Keratinocyte (primary cell): ENCODE results near the gene AHNAK.

Source experiments
- CTCF ChIP-seq, 3 experiments: IDR thresholded peaks in 1 of 3; conservative IDR thresholded peaks in 1 of 3; optimal IDR thresholded peaks in 1 of 3; 2 replicates in 2 of 3; 3 replicates in 1 of 3; pipeline versions ENCODE3 to v1.5.1; 2011; ENCODE audit warnings: low read length in 3 of 3, mild to moderate bottlenecking in 3 of 3, moderate library complexity in 2 of 3, control low read depth in 1 of 3, inconsistent platforms in 1 of 3; ENCODE audit not compliant: insufficient read depth in 2 of 3; ENCODE audit errors: extremely low read depth in 1 of 3
- EZH2 ChIP-seq: IDR thresholded peaks from one replicate; pipeline ENCODE4 v1.6.1; 2012; ENCODE audit warnings: inconsistent platforms, mild to moderate bottlenecking, low read length, moderate library complexity

DNA sequence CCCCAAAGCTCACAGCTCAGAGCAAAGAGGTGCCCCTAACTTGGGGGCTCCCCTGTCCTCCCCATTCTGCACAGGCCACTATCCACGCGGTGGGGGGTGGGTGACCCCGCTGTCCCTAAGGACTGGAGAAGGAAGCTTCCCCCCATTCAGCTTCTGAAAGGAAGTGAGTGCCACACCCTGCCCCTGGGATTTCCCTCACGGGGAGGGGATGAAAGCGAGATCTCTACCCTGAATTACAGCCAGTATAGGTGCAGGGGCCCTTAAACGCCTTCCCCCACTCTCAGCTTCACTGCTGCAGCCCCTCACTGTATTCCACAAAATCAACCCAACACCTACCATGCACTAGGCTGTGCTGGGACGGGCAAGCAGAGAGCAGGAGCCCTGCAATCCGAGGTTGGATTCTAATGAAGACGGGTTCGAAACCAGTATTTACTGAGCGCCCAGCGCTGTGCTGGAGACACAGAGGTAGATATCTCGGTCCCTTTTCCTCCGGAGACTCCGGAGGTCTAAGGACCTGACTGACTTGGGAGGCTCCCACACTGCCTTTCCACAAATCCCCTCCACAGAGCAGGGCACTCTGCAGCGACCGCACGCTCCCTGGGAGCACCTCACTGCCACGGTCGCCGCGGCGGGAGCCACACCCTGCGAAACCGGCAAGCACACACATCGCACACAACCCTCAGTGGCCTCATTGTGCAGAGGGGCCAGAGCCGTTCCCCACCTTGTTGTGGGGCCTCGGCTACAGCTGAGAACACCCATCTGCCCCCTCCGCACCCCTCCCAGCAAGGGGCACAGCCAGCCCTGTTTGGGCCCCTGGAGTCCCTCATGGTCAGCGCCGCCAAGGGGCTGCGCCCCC lies 1.8 kb downstream of the AHNAK start:
- TF ChIP-seq CTCF (optimal IDR thresholded peaks at IDR 0.05 in 1 of 3, IDR thresholded peaks at IDR 0.05 in 1 of 3, conservative IDR thresholded peaks at IDR 0.05 in 1 of 3; ENCODE audit: extremely low read depth in 1 of 3, insufficient read depth in 2 of 3, low read length in 3 of 3): no peak
- TF ChIP-seq EZH2: no peak
